ENCODE data around the gene ALG14. TPM values are rescaled to one million over a fixed set of nuclear protein-coding genes. Genes with fewer than 3 reads are reported as not detected.

Gene ALG14
- 56.5 and 74.5 TPM in 2 replicates for polyA plus RNA-seq

GRCh38 chr1:95072532-95073419 is at the start of gene ALG14:
Gene ALG14, minus strand, starts transcription at chr1:95072951. Its CDS starts 53 bp downstream, at chr1:95072898.

GRCh38 chr1:95117207-95118066 is 44.7 kb upstream of the ALG14 start, which contains the start of gene TLCD4:
Gene TLCD4, plus strand, starts transcription at chr1:95117355. Its CDS starts 26,547 bp downstream, at chr1:95143902.

GRCh38 chr1:94926915-94927404 is 145.8 kb downstream of the ALG14 start, which contains the start of gene CNN3:
Gene CNN3, minus strand, starts transcription at chr1:94927110. Its CDS starts 216 bp downstream, at chr1:94926894.

Other genes starting within 250 kb of the ALG14 start
- gene CNN3, start 145.8 kb downstream of the ALG14 start, polyA plus RNA-seq = 55.5 and 65.5 TPM in 2 replicates
- 6.2 and 7.4 TPM in 2 replicates for gene TLCD4, start 44.4 kb upstream of the ALG14 start, polyA plus RNA-seq
- 18.5 and 31.8 TPM in 2 replicates for gene RWDD3, start 161.3 kb upstream of the ALG14 start, polyA plus RNA-seq

Measured in Purkinje cell (primary cell).